Measurements from ENCODE around the gene EFCAB8. TPM values are rescaled to one million over a fixed set of nuclear protein-coding genes. Genes with fewer than 3 reads are reported as not detected.

The EFCAB8 gene
- total RNA-seq, 1 experiment from 2014 or later, result 0.09 TPM

DNA sequence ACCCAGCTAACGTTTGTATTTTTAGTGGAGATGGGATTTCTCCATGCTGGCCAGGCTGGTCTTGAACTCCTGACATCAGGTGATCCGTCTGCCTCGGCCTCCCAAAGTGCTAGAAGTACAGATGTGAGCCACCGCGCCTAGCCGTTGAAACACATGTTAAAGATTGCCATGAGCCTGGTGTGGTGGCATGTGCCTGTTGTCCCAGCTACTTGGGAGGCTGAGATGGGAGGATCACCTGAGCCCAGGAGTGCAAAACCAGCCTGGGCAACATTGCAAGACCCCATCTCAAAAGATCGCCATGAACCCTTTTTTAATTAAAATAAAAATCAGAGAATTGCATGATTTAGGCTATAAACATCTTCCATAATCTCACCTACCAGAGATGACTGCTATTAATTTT, 2.7 kb downstream of the EFCAB8 start:
- H4K5ac ChIP-seq (ENCODE audit: insufficient read length, low read depth, low read length), result no peak overlapping the region
- H3K56ac ChIP-seq (ENCODE audit: insufficient read length, low read depth, low read length), result no peak overlapping the region
- H3K27me3 ChIP-seq (ENCODE audit: insufficient read depth, low read length), result no peaks in the 10 kb centered on the region
- no peak overlapping the region for H3K9ac ChIP-seq (ENCODE audit: extremely low read depth, insufficient read length, low read length)
- DNase-seq, result no peak
- Mint-ChIP-seq H3K4me1 (peaks cover 33 to 35% of the 10 kb centered on the region in 2 experiments), H3K36me3 (ENCODE audit: insufficient read depth in 1 of 3, low read depth in 3 of 3) (peaks cover 0 to 9% (median 0%) of the 10 kb centered on the region in 3 experiments; a peak in 2 of 7 replicates), H3K9me3 (no peaks in the 10 kb centered on the region), H3K4me3 (no peak overlapping the region), H3K27ac (no peak overlapping the region), H3K27me3 (ENCODE audit: low read depth) (no peaks in the 10 kb centered on the region)
- H2AFZ ChIP-seq (ENCODE audit: low read length), result no peak overlapping the region
- no peaks in the 10 kb centered on the region for H3K79me1 ChIP-seq (ENCODE audit: insufficient read depth, low read depth, low read length, poor library complexity, severe bottlenecking)
- peaks cover 14% of the 10 kb centered on the region; the same call in 1 of the 2 replicates for H3K4me1 ChIP-seq (ENCODE audit: insufficient read depth, low read length)
- H2BK15ac ChIP-seq (ENCODE audit: low read depth, low read length), result no peak overlapping the region
- no peak overlapping the region for H3K27ac ChIP-seq (ENCODE audit: insufficient read length, low read depth, low read length)
- H3K79me2 ChIP-seq (ENCODE audit: insufficient read depth, low read length), result no peaks in the 10 kb centered on the region
- H4K20me1 ChIP-seq (ENCODE audit: control insufficient read depth, insufficient read depth, insufficient read length), result no peaks in the 10 kb centered on the region
- no peak overlapping the region for H2BK120ac ChIP-seq (ENCODE audit: low read depth, low read length, poor library complexity, severe bottlenecking)
- no peak overlapping the region for H3K18ac ChIP-seq (ENCODE audit: insufficient read length, low read depth, low read length)
- H4K91ac ChIP-seq (ENCODE audit: insufficient read length, low read depth, low read length), result no peak overlapping the region
- TF ChIP-seq, protein P1, sequence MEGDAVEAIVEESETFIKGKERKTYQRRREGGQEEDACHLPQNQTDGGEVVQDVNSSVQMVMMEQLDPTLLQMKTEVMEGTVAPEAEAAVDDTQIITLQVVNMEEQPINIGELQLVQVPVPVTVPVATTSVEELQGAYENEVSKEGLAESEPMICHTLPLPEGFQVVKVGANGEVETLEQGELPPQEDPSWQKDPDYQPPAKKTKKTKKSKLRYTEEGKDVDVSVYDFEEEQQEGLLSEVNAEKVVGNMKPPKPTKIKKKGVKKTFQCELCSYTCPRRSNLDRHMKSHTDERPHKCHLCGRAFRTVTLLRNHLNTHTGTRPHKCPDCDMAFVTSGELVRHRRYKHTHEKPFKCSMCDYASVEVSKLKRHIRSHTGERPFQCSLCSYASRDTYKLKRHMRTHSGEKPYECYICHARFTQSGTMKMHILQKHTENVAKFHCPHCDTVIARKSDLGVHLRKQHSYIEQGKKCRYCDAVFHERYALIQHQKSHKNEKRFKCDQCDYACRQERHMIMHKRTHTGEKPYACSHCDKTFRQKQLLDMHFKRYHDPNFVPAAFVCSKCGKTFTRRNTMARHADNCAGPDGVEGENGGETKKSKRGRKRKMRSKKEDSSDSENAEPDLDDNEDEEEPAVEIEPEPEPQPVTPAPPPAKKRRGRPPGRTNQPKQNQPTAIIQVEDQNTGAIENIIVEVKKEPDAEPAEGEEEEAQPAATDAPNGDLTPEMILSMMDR (conservative IDR thresholded peaks at IDR 0.05), result no peak
- no peak overlapping the region for H3K4me2 ChIP-seq (ENCODE audit: insufficient read depth, insufficient read length, low read length)
- H2AK5ac ChIP-seq (ENCODE audit: insufficient read length, low read length), result no peak overlapping the region
- no peak overlapping the region for H2BK20ac ChIP-seq (ENCODE audit: low read depth, low read length, poor library complexity, severe bottlenecking)
- no peak overlapping the region for H3K4ac ChIP-seq (ENCODE audit: low read depth, low read length)
- H2BK12ac ChIP-seq (ENCODE audit: insufficient read length, low read depth, low read length), result no peak overlapping the region
- H3K23me2 ChIP-seq (ENCODE audit: insufficient read length, low read depth, low read length, poor library complexity, severe bottlenecking), result no peaks in the 10 kb centered on the region
- H3K9me3 ChIP-seq (ENCODE audit: control insufficient read depth, low read depth, low read length), result no peaks in the 10 kb centered on the region
- no CpG with 5 or more reads among the region's 7 CpGs for WGBS (ENCODE audit: extremely low coverage, insufficient read length, low lambda C conversion rate)
- H3K23ac ChIP-seq (ENCODE audit: insufficient read length, low read depth, low read length), result no peak overlapping the region
- H2BK5ac ChIP-seq (ENCODE audit: insufficient read length, low read length), result no peak overlapping the region
- no peak overlapping the region for H3T11ph ChIP-seq (ENCODE audit: low read length)
- H3K14ac ChIP-seq (ENCODE audit: insufficient read depth, low read length), result no peak overlapping the region
- no peak overlapping the region for H4K8ac ChIP-seq (replicated peaks; ENCODE audit: insufficient read length, low read depth, low read length)

Measured in H9 (cell line).